GM18519 (cell line): Measurements from ENCODE around the gene TMEM145.
"Not testable (repeated sequence)": the region's sequence is repeated elsewhere in the genome, so short reads cannot be mapped to it uniquely, and the experiment has no call there.

Experiments
- ATAC-seq: cut with Tn5 transposase; IDR thresholded peaks from one replicate; pipeline ENCODE4 v1.9.1; 2021; ENCODE audit warnings: mild to moderate bottlenecking, moderate library complexity; ENCODE audit not compliant: unreplicated experiment, low FRiP score

TMEM145 gene

GRCh38 chr19:42332059-42332458 is 18.9 kb downstream of the TMEM145 start:
- ATAC-seq: no peak

- ATAC-seq: no peak
Observed at GRCh38 chr19:42333018-42333417, 19.9 kb downstream of the TMEM145 start.

- ATAC-seq: no peak
Observed at GRCh38 chr19:42333975-42334696, 21.0 kb downstream of the TMEM145 start.

- no peak for ATAC-seq
Observed at GRCh38 chr19:42334697-42335373, 21.7 kb downstream of the TMEM145 start.

- ATAC-seq: no peak
Observed at GRCh38 chr19:42335374-42335936, 22.3 kb downstream of the TMEM145 start.

- ATAC-seq: no peak
Observed at GRCh38 chr19:42335971-42336370, 22.9 kb downstream of the TMEM145 start.

GRCh38 chr19:42339126-42339860 is 26.2 kb downstream of the TMEM145 start:
- ATAC-seq: not testable (repeated sequence)

GRCh38 chr19:42339922-42340321 is 26.8 kb downstream of the TMEM145 start:
- ATAC-seq: not testable (repeated sequence)

GRCh38 chr19:42343344-42344110 is 30.4 kb downstream of the TMEM145 start:
- ATAC-seq: no peak

GRCh38 chr19:42344336-42344893 is 31.3 kb downstream of the TMEM145 start:
- no peak for ATAC-seq

- no peak for ATAC-seq
Observed at GRCh38 chr19:42345191-42345812, 32.2 kb downstream of the TMEM145 start.

GRCh38 chr19:42348211-42348610 is 35.1 kb downstream of the TMEM145 start:
- ATAC-seq: no peak

GRCh38 chr19:42349378-42350107 is 36.4 kb downstream of the TMEM145 start:
- no peak for ATAC-seq

GRCh38 chr19:42350417-42350816 is 37.3 kb downstream of the TMEM145 start:
- no peak for ATAC-seq

GRCh38 chr19:42351079-42351735 is 38.1 kb downstream of the TMEM145 start:
- no peak for ATAC-seq

GRCh38 chr19:42352301-42353259 is 39.5 kb downstream of the TMEM145 start:
- no peak for ATAC-seq

GRCh38 chr19:42353341-42354015 is 40.4 kb downstream of the TMEM145 start:
- ATAC-seq: no peak
